IPS DF 6.9 (cell line): ENCODE data around the gene FAM240B.

Source experiments
- DNase-seq: peaks from one replicate; pipeline ENCODE4 v3.0.0-alpha.2; 2013; ENCODE audit warnings: low read depth, low spot score
- H3K27ac ChIP-seq: one replicate; pipeline ENCODE4 v1.5.1; 2013; ENCODE audit warnings: low read length, control low read depth
- H3K27me3 ChIP-seq: 2 replicates; pipeline ENCODE4 v1.6.1; 2013; ENCODE audit warnings: mild to moderate bottlenecking, low read length; ENCODE audit not compliant: control insufficient read depth, insufficient read depth
- H3K36me3 ChIP-seq: 2 replicates; pipeline ENCODE4 v1.6.1; 2013; ENCODE audit warnings: low read length; ENCODE audit not compliant: control insufficient read depth, insufficient read depth
- H3K4me1 ChIP-seq: 2 replicates; pipeline ENCODE4 v1.6.1; 2013; ENCODE audit warnings: low read length; ENCODE audit not compliant: control insufficient read depth, insufficient read depth
- H3K4me3 ChIP-seq: 2 replicates; pipeline ENCODE4 v1.5.1; 2013; ENCODE audit warnings: mild to moderate bottlenecking, low read length
- H3K9me3 ChIP-seq: 2 replicates; pipeline ENCODE4 v1.6.1; 2013; ENCODE audit warnings: low read length, inconsistent platforms; ENCODE audit not compliant: control insufficient read depth, insufficient read depth
- WGBS: extraction: QIAGEN DNeasy Blood & Tissue Kit; methylation state at CpG from one replicate; pipeline ENCODE4 v1.1.7; 2013; ENCODE audit warnings: mixed read lengths, missing lambda C conversion rate; ENCODE audit not compliant: insufficient read length, insufficient coverage; 5-methylcytosine and 5-hydroxymethylcytosine counted together

FAM240B gene

GRCh38 chr9:38650564-38650963 lies 69.4 kb downstream of the FAM240B start:
- H3K36me3 ChIP-seq = no peaks in the 10 kb centered on the region
- H3K27ac ChIP-seq = no peak overlapping the region
- no peak overlapping the region for H3K4me3 ChIP-seq
- WGBS = no CpG with 5 or more reads among the region's 8 CpGs
- no peaks in the 10 kb centered on the region for H3K9me3 ChIP-seq
- H3K27me3 ChIP-seq = no peaks in the 10 kb centered on the region
- DNase-seq = no peak
- no peaks in the 10 kb centered on the region for H3K4me1 ChIP-seq

GRCh38 chr9:38649731-38650363 lies 70.1 kb downstream of the FAM240B start:
- H3K4me3 ChIP-seq = no peak overlapping the region

GRCh38 chr9:38644601-38645000 lies 75.3 kb downstream of the FAM240B start:
- no peaks in the 10 kb centered on the region for H3K27me3 ChIP-seq
- peaks cover 4% of the 10 kb centered on the region for H3K4me1 ChIP-seq
- DNase-seq = no peak
- no CpG with 5 or more reads among the region's 2 CpGs for WGBS
- no peaks in the 10 kb centered on the region for H3K36me3 ChIP-seq
- no peak overlapping the region for H3K4me3 ChIP-seq
- H3K27ac ChIP-seq = no peak overlapping the region
- H3K9me3 ChIP-seq = no peaks in the 10 kb centered on the region

More at GRCh38 chr9:38649731-38650363, 70.1 kb downstream of the FAM240B start:
- H3K9me3 ChIP-seq = no peaks in the 10 kb centered on the region
- no peak overlapping the region for H3K27ac ChIP-seq
- WGBS = no CpG with 5 or more reads among the region's 8 CpGs
- no peaks in the 10 kb centered on the region for H3K36me3 ChIP-seq
- no peaks in the 10 kb centered on the region for H3K27me3 ChIP-seq
- no peaks in the 10 kb centered on the region for H3K4me1 ChIP-seq
- no peak for DNase-seq
